ENCODE measurements around the gene FILIP1. TPM values are rescaled to one million over a fixed set of nuclear protein-coding genes. Genes with fewer than 3 reads are reported as not detected.

FILIP1 gene
- total and polyA plus RNA-seq, 2 of the 4 experiments (the other 2 are of a cell fraction), result under 0.01 to 0.03 TPM

DNA sequence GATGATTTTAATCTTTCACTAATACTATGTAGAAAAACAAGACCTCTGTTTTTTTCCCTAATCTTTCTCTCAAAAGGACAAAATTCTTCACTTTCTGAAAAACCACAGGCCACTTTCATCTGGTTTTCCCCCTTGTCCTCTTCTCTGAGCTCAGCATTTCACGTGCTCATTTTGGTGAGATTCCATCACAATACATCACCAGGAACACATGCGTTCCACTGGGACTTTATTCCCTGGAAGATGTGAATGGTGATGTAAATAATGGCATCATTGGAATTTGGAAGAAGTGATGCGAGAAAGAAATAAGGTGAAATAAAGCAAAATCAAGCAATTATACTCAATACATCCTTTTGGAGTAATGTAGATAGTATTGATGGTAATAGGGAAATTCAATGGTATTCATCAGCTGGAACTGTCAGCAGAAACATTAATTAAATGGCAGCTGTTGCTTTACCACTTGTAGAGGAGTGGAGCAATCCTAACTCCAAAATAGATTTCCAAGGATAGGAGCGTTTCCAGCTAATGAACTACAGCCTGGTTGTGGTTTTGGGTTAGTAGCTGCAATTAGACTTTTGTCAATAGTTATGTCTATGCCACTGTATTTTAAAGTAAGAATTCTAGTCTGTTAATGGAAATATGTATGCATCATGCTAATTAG lies 11.5 kb downstream of the FILIP1 start:
- no peaks in the 10 kb centered on the region for H3K9me3 ChIP-seq (ENCODE audit: control insufficient read depth, insufficient read depth, low read length)
- no peak overlapping the region for H2BK5ac ChIP-seq (ENCODE audit: low read depth, low read length, poor library complexity, severe bottlenecking)
- no peak overlapping the region for H3K56ac ChIP-seq (ENCODE audit: extremely low read depth, insufficient read depth, low read length)
- H3K4me2 ChIP-seq (ENCODE audit: low read depth, low read length), result no peak overlapping the region
- no peak overlapping the region for H4K5ac ChIP-seq (ENCODE audit: low read depth, low read length)
- no peak for TF ChIP-seq ELK1 (IDR thresholded peaks at IDR 0.05; ENCODE audit: borderline replicate concordance, low read depth, low read length)
- no peak for TF ChIP-seq FOS (IDR thresholded peaks at IDR 0.05; ENCODE audit: low read depth, low read length)
- TF ChIP-seq MAZ (IDR thresholded peaks at IDR 0.05; ENCODE audit: borderline replicate concordance, low read depth, low read length), result no peak
- peak; percentile 29; the same call in 1 of the 2 replicates for TF ChIP-seq BHLHE40 (IDR thresholded peaks at IDR 0.05; ENCODE audit: low read depth, low read length)
- TF ChIP-seq MAFK (IDR thresholded peaks at IDR 0.05; ENCODE audit: low read depth, low read length), result no peak
- no peak overlapping the region for H3K27ac ChIP-seq (ENCODE audit: insufficient read depth, low read length)
- in situ Hi-C loops (cut with MboI; ENCODE audit: low sequenced_read_pairs) (no loop called here), dilution Hi-C loops (cut with HindIII; ENCODE audit: low sequenced_read_pairs, unreplicated experiment) (no loop called here), intact Hi-C loops (cut with micrococcal nuclease) (no loop called here)
- H4K8ac ChIP-seq (ENCODE audit: low read depth in 2 of 2, low read length in 2 of 2), result no peak overlapping the region
- H3K79me1 ChIP-seq (ENCODE audit: low read depth in 1 of 2, low read length in 2 of 2), result no peaks in the 10 kb centered on the region
- WGBS, 2 experiments (ENCODE audit: extremely low coverage in 2 of 2, insufficient read length in 1 of 2), result no CpG with 5 or more reads among the region's 4 CpGs
- no peak overlapping the region for H3K9ac ChIP-seq (ENCODE audit: low read depth, low read length)
- H3K14ac ChIP-seq (replicated peaks; ENCODE audit: low read depth, low read length), result no peak overlapping the region
- H3K36me3 ChIP-seq (ENCODE audit: control insufficient read depth, insufficient read depth, low read length), result no peaks in the 10 kb centered on the region
- ATAC-seq (ENCODE audit: low read depth), result no peak
- no peaks in the 10 kb centered on the region; the same call in 1 of the 2 replicates for H3K27me3 ChIP-seq (ENCODE audit: control insufficient read depth, insufficient read depth, low read length)
- no peak overlapping the region for H2BK120ac ChIP-seq (ENCODE audit: low read depth, low read length)
- H3K23ac ChIP-seq (ENCODE audit: low read depth, low read length), result no peak overlapping the region
- H3K9me1 ChIP-seq (ENCODE audit: insufficient read depth, low read length), result peaks cover 4% of the 10 kb centered on the region
- no peak overlapping the region for H2BK15ac ChIP-seq (ENCODE audit: low read depth, low read length)
- no peak overlapping the region for H2AK5ac ChIP-seq (ENCODE audit: low read depth, low read length)
- H2BK20ac ChIP-seq (ENCODE audit: low read depth, low read length), result no peak overlapping the region
- H2AFZ ChIP-seq (replicated peaks; ENCODE audit: low read length, poor library complexity), result no peak overlapping the region
- no TSS peak for BruUV-seq (replicated peaks)
- no peak overlapping the region for H3K4me3 ChIP-seq (ENCODE audit: insufficient read depth, low read depth, low read length)
- no peak overlapping the region for H3K18ac ChIP-seq (ENCODE audit: low read depth, low read length)
- DNase-seq, result peak; percentile 80
- no peak overlapping the region for H3K4ac ChIP-seq (ENCODE audit: low read depth, low read length)
- peaks cover 6% of the 10 kb centered on the region for H3K4me1 ChIP-seq (ENCODE audit: control insufficient read depth, insufficient read depth, low read length)
- POLR2A ChIA-PET (ENCODE audit: unreplicated experiment), result no interaction called here
- no peak overlapping the region for H4K91ac ChIP-seq (ENCODE audit: insufficient read depth, low read depth, low read length)
- H4K20me1 ChIP-seq (ENCODE audit: insufficient read depth, low read length), result no peaks in the 10 kb centered on the region
- CTCF ChIA-PET, result interaction anchor here (1.0 kb wide), 1 partner anchor 69 kb away, joined by 3 read pairs; no protein-coding TSS in a partner anchor
- no peak overlapping the region for H2AK9ac ChIP-seq (replicated peaks; ENCODE audit: low read depth, low read length, poor library complexity)

Measured in IMR-90 (cell line).